Fibroblast of skin of scalp (primary cell): ENCODE results near the gene LDLRAD4.

ENCODE experiments used
- DNase-seq: peaks from one replicate; pipeline ENCODE4 v3.0.0-alpha.2; 2013

The LDLRAD4 gene

GRCh38 chr18:13580991-13581390 is 362.4 kb downstream of the LDLRAD4 start:
- no peak for DNase-seq

DNA sequence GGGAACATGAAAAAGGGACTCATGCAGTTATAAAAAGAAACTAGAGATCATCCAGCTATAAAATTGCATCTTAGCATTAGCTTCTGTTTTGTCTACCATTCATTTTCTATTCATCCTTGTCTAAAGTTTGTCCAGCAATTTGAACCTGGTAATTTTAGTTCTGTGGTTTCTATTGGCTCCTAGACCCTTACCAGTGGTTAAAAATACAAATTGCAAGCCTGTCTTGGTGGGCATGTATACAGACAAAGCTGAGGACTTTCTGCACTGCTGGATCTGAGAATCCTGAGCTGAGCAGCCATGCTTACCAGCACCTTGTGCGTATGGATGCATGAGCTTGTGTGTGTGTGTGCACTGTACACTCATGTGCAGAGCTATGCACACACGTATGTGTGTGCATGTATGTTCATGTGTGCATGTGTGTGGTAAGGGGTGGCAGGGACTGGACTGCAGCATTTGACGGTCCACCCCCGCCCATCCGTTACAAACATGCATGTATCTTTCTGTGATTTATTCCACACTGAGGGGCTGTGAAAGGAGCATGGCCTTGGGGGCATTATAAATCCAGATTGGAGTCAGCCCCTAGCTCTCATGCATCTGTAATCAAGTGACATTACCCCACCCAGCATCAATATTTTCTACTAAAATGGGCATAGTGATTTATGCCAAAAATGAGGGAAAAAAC is 363.1 kb downstream of the LDLRAD4 start:
- no peak for DNase-seq

DNA sequence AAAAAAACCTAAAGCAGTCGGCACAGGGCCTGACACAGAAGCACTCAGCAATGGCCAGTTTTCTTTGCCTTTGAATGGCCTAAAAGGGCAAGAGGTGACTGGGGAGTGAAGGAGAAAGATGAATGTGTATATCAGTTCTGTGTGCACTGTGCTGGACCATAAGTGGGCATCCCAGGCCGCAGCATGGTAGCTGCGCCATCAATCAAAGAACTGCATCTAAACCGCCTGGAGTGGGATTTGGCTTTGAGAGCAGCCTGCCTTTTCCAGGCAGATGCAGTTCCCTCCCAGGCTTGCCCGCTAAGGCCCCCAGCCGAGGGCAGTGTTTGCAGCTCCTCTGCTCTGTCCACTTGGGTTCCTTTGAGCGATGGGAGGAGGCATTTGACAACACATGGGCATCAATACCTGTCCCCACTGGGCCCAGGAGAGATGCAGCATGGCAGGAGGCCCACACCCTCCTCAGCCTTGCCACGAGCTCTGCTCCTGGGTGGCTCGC is 363.7 kb downstream of the LDLRAD4 start:
- no peak for DNase-seq

DNA sequence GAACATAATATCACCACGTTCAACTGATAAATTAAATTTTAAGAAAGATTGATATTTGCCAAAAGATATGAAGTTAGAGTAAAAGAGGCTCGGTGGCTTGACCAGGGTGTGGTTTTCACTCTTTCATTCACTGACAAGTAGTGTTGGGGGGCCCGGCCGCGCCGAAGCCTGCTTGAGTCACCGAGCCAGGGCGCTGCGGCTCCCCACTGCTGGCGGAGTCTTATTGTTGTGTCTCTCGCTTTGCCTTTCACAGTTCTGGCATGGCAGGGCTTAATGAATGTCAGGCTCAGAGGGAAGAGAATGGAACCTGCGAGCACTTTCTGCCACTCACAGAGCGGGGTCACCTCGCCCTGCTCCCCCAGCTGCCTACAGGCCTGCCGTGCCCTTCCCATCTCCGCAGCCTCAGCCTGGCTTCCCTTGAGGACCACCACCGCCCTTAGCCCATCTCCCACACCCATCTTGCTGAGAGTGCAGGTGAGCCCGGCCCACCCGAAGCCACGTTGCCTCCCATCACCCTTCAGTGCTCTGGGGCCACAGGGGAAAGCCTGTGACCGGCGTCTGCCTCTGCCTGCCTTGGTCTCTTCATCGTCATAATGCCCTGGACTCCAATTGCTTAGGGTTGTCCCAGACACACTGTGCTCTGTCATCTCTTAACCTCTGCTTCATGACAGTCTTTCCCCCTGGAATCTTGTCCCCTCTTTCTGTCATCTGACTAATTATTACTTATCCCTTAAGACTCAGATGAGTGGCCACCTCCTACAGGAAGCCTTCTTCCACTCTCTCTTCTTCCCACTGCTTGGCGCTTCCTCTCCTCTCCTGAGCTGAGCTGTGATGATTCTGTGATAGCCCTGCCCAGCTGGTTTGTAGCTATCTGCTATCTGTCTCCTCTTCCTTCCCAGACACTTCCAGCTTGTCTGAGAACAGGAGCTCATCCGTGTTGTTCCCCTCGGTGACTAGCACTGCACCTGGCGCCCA is 365.3 kb downstream of the LDLRAD4 start:
- DNase-seq: no peak

DNA sequence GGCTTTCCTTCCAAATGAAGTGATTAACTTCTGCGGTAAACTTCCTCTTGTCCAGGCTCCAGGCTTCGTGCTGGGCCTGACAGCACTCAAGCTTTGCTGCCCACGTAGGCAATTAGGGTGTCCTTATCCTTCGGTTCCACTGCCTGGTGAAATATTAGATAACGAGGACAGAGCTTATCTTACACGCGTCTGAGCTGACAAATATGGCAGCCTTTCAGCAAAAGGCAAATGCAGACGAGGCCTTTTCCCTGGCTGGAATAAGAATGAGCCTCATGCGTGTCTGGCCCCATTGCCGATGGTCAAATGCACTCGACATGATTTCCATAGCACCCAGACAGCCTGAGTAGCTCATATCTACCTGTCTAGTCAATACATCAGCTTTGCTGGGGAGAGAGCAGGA is 366.3 kb downstream of the LDLRAD4 start:
- DNase-seq: no peak

- DNase-seq: no peak
Measured at GRCh38 chr18:13585379-13586153, 367.0 kb downstream of the LDLRAD4 start.

GRCh38 chr18:13587001-13587400 is 368.4 kb downstream of the LDLRAD4 start:
- no peak for DNase-seq

- DNase-seq: no peak
Measured at GRCh38 chr18:13587477-13587876, 368.9 kb downstream of the LDLRAD4 start.

DNA sequence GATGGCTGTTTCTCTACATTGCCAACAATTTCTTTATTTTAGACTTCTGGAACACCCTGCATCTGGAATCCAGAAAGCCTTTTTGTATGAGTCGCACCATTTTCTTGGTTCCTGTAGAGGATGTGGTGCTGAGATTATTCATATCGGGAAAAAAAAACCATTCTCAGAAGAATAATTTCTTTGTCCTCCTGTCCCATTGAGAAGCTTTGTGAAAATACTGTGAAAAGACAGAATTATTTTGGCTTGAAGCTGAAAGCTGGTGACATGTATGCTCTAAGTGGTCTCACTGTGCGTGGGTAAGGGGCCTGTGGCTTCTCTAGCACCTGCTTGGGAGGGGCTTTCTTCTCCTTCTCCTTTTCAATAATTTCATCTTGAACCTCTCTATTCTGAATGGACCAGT is 369.4 kb downstream of the LDLRAD4 start:
- no peak for DNase-seq

DNA sequence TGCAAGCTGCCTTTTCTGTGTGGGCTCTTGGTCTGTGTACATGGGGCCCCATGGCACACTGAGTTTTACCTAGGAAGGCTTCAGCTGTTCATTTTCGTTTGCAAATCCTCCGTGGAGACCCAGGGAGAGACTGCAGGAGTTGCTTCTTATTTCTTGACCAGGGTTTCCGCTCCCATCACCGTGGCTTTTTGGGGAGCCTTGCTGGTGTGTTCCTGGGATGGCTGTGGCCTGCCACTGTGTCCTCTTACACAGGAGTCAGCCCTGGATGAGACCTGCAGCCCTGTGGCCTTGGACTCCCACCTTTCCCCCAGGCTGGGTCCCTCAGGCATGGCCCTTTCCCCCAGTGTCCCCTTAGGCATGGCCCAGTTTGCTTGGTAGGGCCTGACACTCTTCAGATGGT is 370.8 kb downstream of the LDLRAD4 start:
- no peak for DNase-seq

- no peak for DNase-seq
Measured at GRCh38 chr18:13589943-13590342, 371.4 kb downstream of the LDLRAD4 start.

GRCh38 chr18:13592246-13592645 is 373.7 kb downstream of the LDLRAD4 start:
- DNase-seq: no peak

DNA sequence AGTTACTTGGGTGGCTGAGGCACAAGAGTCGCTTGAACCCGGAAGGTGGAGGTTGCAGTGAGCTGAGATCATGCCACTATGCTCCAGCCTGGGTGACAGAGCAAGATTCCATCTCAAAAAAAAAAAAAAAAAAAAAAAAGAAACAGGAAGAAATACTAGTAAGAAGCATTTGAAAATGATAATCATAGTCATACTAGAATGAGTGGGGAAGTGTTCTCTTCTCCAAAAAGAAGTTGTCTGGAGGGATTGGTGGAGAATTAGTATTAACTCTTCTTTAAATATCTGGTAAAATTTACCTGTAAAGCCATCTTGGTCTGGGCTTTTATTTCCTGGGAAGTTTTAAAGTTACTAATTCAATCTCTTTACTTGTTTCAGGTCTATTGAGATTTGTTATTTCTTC is 376.0 kb downstream of the LDLRAD4 start:
- DNase-seq: no peak

DNA sequence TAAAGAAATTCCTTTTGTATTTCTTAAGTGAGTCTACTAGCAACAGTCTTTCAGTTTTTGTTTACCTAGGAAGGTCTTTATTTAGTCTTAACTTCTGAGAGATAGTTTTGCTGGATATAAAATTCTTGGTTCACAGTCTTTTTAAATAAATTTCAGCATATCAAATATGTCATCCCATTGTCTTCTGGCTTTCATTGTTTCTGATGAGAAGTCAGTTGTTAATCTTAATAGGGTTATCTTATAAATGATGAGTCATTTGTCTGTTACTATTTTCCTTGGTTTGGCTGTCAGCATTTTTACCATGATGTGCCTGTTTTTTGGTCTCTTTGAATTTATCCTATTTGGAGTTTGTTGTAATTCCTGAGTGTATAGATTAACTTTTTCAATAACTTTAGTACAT is 378.5 kb downstream of the LDLRAD4 start:
- no peak for DNase-seq

GRCh38 chr18:13598591-13598990 is 380.0 kb downstream of the LDLRAD4 start:
- no peak for DNase-seq

- DNase-seq: no peak
Measured at GRCh38 chr18:13599031-13599430, 380.5 kb downstream of the LDLRAD4 start.

GRCh38 chr18:13603304-13604019 is 384.9 kb downstream of the LDLRAD4 start:
- no peak for DNase-seq

DNA sequence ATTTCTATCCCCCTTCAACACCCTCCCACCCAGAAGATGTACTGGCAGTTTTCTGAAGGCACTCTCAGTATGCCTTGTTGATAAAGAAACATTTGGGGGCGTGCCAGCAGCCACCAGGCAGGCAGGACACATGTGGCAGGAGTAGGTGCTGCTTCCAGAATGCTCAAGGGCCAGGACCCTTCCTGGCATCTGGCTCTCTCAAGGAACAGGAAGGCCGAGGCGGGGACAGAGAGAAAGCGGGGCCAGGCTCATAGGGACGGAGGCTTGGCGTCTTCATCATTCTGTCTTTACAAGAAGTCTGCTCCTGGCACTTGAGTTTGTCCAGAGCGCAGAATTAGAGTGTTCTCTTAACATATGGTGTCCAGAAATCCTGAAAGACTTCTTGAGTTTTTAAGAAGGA is 386.2 kb downstream of the LDLRAD4 start:
- DNase-seq: no peak

- no peak for DNase-seq
Measured at GRCh38 chr18:13605477-13605876, 386.9 kb downstream of the LDLRAD4 start.

GRCh38 chr18:13605901-13606300 is 387.3 kb downstream of the LDLRAD4 start:
- DNase-seq: no peak

DNA sequence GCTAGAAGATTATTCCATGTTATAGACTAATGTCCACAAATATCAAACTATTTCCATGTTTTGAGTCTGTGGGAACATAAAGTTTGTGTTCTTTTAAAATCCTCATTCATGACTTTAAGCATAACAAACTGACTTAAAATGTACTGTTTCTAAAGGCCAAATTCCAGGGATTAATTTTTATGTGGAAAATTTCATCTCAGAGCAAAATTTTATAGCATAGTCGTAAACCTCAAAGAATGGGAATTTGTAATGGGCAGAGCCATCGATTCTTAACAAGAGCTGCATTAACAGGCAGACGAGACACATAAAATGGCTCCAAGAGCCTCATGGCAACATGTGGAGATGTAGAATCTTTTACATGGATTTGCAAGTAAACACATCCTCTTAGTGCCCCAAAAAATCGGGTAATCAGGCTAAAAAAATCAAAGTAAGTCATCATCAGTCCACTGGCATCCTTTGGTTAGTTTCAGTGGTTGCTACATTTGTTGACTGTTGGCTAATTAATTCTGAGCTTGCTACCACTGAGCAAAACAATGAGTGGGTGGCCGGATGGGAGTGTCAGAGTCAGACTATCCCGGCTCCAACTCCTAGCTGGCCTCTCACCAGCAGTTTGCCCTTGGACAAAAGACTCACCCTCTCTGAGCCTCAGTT is 388.2 kb downstream of the LDLRAD4 start:
- DNase-seq: no peak
